RPMI8226 (cell line): ENCODE data around the gene ACVR1C.

Source experiments
- DNase-seq: peaks from one replicate; pipeline ENCODE4 v3.0.0-alpha.2; 2015

The ACVR1C gene

DNA sequence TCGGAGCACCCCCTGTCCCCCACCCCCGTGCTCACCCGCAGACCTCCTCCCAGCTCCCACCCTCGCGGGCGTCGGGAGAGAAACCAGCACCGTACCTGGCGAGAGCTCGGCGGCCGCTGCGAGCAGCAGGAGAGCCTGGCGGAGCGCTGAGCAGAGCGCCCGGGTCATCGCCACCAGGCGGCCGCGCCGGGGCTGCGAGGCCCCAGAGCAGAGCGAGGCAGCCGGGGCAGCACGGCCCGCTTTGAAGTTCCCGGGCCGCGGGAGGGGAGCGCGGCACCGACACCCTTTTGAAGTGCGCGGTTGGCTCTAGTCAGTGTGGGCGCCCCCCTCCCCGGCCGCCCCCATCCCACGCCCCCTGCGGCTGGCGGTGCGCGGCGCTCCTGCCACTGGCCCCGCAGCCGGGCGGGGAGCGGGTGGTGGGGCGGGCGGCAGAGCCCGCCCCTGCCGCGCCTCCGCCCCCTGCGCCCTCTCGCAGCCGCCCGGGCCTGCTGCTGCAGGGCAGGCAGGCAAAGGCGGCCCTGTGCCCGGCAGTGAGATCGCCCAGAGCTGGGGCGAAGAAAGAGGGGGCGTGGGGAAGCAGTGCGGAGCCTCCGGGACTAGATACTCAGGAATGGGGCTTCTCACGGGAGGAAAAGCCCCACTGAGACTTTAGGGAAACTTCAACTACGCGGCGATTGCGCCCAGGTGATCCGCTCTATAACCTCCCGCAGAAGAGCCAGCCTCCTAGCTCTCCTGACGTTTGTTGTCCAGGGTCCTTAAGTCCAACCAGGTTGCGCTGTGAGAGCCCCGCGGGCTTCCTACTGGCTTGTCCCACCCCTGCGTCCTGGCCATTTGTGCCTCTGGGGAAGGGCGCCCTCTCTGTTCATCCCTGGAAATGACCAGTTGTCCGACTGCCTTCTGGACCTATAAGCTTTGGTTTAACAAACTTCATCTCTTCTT is at the start of gene ACVR1C:
TSS of gene ACVR1C (minus strand) at position 388 of the 939 bp plus-strand sequence. CDS start at position 168, 220 bp downstream.
- peak; percentile 77 for DNase-seq

DNA sequence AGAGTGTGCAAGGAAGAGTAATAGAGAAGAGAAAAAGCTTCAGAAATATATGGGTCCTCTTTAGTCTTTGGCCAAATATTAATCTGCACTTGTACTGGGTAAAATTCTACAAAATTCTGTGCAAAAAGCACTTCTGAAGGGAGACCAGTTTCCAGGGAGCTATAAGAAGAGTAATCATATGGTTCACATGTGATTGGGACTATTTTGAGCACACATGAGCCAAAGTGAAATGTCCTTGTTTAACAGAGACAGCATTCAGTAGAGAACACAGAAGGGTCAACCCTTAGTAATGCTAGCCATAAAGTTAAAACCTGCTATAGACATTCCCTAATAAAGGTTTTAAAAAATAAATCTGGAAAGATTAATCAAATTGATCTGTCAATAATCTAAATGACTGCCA is 49.3 kb upstream of the ACVR1C start:
- DNase-seq, result no peak

DNA sequence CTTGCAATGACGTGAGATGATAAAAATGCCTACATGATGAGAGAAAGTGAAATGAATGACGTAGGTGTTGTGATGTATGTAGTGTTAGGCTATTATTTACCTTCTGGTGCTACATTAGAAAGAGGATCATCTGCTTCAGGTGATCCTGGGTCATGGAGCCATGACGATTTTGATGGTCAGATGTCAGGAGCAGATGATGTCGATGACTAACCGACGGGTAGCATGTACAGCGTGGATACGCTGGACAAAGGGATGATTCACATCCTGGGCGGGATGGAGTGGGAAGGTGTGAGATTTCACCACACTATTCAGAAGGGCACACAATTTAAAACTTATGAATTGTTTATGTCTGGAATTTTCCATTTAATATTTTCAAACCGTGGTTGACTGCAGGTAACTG is 43.5 kb upstream of the ACVR1C start:
- no peak for DNase-seq

DNA sequence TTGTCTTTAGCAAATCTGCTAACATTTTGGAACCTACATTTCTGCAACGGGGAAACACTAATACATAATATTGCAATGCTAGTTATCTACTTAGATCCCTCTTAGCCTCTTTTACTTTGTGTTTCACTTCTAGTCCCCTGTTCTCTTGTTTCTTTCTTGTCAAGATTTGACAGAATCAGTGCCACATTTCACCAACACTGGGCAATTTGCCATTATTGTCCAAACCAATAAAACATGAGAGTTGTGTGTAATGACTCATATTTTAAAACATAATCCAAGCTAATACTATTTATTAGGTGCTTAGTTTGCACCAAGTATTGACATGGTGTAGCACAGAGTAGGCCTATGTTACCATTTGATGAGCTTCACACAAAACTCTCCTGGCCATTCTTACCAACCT is 33.7 kb upstream of the ACVR1C start:
- DNase-seq, result no peak

DNA sequence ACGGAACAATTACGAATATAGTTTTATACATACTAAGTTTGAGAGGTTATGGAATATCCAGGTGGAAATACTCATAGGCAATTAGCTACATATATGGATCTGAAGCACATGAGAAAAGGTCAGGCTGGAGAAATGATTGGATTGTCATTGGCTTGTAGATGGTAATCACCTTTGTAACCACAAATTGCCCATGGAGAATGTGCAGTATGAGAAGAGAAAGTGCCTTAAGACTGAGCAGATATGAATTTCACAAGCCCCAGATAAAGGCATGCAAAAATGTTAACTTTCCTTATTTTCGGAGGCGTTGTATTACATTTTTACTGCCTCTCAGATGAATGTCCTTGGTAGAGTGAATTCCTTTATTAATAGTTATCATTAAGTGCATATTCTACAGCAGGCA is 33.1 kb upstream of the ACVR1C start:
- DNase-seq, result no peak

DNA sequence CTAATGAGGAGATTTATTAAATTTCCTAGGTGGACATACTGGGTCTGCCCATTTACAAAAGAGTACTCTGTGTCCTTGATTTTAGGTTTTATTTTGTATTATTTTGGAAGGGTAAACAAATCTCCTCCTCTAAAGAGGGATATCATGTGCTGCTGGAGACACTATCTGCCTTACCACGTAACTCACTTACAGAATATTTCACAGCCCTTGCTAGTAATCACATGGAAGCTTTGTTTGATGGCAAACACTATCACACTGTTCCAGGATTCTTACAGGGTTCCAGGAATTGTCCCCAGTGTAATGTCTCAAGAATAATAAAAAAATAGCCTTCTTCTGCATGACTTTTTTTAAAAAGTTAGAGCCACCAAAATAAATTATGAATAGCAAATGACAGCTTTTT is 29.2 kb upstream of the ACVR1C start:
- DNase-seq, result no peak

DNA sequence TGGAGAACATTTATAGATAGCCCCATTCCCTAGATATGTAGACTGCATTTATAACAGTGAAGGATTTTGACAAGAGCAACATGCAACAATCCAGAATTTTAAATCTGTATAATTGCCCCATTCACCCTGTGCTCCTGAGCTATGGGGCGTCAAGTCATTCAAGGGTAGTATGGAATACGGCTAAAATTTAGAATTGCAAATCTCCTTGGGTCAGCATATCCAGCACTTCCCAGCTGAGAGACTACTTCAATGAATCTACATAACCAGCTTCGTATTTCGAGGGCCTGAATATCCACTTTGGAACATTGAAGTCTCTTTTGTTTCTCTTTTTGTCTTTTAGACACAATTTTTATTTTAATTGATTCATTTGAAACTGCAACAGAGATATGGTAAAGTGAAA is 28.4 kb upstream of the ACVR1C start:
- DNase-seq, result no peak

DNA sequence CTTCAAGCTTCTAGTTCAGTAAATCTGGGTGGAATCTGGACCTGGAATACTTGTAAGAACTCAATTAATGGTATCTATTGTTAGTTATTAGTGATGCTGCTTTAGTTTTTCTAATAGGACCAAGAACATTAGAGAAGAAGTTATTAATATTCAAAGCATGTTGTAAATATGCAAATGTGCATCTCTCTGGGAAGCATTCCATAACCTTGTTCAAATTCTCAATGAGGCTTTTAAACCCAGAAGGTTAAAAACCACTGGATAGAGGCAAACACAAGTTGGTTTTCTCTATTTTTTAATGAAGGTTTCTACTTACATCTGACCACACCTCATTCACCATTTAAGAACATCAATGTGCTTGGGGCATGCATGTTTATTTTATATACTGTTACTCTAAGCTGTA is 16.1 kb upstream of the ACVR1C start:
- no peak for DNase-seq

DNA sequence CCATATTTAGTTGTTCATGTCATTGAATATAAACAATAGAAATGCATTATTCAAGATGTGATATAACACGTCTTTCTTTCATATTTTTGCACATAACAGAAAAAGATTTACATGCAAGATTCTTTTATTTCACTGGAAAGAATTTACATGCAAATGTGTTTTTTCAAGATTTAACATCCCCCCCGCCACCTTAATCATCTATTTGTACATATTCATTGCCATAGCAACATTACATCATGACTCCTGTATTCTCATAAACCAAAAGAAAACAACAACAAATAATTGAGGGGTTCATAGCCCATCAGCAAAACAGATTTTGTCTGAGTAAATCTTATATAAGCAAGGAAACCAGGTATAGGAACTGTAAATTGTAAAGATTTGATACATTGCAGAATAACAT is 3.2 kb upstream of the ACVR1C start:
- no peak for DNase-seq

DNA sequence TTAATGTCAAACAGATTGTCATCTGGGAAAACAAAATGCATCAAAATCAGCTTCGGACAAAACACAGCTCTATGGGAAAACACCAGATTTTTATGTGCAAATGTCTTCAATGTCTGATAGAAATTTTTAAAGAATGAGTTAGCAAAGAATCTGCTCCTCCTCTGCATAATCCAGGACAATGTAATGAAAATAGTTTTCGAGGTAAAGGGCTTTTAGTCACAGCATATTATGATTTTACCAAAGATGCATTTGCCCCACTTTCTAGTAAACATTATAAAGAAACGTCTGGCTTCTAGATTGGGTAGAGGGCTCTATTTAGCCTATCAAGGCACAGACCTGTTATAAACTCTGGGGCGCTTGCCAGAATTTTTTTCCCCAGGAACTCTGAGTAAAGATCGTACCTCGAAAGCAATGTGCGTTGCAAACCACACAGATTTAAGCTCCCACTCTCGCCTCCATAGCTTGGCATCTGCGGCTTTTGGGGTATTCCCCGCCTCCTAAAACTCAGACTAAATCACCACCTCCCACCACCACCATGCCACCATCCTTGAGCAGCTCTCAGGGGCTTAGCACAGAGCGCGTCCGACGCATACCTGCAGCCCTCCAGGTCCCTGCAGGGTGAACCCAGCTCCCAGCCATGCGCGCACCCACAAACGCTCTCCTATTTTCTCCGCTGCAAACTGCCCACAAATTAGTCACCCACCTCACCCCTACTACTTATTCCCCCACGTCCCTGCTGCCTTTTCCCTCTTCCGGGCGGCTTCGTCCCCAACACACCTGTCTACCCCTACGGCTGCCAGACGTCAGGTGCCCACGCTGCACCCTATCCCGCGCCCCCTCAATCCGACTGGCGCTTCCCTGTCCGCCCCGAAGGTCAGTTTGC is 829 bp downstream of the ACVR1C start:
- peak; percentile 9 for DNase-seq

DNA sequence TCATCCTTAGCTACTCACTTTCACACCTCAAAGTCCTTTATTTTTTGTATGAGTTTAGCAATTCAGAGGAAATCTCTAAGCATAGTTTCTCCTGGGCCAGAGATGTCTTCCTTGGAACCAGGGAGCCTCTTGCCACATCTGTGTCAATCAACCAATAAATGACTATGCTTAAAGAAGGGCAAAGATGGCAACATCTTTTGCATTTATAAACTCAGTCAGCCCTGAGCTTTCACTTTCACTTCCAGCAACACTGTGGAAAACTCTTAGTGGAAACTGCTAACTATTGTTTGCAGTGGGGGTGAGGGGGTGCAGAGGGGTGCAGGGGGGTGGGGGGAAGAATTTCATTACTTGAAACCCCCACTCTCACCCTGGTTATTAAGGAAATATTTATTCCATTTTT is 3.4 kb downstream of the ACVR1C start:
- peak; percentile 23 for DNase-seq

DNA sequence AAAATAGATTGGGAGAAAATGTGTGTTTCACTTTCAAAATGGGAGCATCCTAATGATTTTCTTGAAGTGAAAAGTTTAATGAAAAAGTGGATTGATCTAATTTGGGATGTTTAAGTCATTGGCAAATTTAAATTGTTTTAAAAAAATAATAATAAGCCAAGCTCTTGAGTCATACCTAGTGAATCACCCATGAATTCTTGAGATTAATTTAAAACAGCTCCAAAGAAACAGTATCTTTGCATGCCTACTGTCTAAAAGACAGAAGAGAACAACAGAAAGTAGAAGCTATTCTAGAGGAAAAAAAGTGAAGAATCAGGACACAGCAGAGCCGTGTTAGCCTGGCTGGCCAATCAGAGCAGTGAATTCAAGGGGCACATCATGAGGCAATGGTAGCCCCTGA is 7.7 kb downstream of the ACVR1C start:
- DNase-seq, result no peak

DNA sequence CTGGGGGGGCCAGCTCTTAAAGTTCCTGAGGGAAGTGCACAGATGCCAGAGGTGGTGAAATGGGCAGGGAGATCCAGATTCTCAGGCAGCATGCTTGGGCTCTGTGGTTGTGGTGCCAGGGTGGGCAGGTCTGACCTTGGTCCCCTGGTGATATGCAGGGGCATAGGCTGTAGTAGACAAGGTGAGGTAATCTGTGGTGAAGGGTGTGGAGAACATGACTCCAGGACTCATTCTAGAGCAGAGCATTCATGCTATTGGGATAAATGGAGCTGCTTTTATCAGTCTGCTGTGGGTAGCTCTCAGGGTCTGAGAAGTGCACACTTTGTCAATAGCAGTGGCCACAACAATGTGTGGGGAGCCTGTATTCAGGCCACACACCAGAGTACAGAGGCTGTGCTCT is 16.9 kb downstream of the ACVR1C start:
- DNase-seq, result no peak

DNA sequence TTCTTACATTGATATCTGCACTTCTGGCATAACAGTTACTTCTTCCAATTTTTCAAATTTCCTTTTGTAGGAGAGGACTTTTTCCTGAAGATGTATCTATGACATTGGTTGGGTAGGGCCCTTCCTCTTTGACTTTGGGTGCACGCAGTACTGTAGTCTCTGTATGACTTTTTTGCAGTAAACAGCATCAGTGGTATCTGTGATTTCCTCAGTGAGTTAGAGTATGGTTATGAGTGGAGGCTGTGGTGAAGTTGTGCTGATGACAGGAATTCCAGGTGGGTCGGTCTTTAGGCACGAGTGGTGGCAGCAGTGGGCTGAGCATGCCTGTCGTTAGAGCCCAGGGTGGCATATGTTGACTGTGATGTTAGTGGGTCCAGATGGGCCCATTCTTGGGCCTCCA is 17.6 kb downstream of the ACVR1C start:
- DNase-seq, result no peak

DNA sequence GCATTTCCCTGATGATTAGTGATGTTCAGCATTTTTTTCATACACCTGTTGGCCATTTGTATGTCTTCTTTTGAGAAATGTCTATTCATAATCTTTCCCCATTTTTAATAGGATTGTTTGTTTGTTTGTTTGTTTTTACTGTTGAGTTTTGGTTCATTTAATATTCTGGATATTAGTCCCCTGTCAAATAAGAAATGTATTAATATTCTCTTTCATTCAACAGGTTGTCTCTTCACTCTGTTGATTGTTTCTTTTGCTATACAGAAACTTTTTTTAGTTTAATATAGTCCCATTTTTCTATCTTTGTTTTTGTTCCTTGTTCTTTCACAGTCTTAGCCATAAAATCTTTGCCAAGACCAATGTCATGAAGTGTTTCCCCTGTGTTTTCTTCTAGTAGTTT is 22.1 kb downstream of the ACVR1C start:
- DNase-seq, result no peak

DNA sequence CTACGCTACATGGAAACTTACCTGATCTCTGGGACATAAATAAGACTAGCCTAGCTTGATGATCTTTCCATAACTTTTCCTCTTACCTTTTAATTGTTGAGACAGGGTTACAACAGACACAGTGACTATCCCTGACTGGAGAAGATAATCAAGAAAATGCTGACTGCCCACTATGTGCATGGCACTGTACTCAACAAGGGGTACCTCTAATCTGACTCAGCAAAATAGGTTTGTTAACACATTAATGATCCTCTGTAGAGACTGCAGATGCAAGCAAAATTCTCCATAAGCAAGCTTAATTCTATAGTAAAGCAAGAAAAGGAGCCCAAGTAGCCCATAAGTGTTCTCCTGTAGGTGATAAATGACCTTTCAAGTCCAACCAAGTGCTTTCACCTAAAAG is 25.5 kb downstream of the ACVR1C start:
- DNase-seq, result no peak

DNA sequence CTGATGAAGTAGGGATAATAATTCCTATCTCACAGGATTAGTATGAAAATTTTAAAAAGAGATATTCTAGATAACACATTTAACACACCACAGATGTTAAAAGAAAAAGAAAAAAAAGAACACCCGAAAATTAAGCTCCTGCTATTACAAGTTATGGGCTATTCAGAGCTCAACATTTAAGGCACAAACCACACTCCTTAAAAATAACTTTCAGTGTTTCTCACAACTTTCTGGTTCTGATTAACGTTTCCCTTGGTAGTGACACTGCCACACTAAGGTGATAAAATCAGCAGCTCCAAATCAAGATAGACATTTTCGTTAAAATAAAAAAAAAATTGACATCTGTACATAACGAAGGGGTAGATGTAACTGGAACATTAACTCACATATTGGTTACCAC is 26.9 kb downstream of the ACVR1C start:
- DNase-seq, result no peak

DNA sequence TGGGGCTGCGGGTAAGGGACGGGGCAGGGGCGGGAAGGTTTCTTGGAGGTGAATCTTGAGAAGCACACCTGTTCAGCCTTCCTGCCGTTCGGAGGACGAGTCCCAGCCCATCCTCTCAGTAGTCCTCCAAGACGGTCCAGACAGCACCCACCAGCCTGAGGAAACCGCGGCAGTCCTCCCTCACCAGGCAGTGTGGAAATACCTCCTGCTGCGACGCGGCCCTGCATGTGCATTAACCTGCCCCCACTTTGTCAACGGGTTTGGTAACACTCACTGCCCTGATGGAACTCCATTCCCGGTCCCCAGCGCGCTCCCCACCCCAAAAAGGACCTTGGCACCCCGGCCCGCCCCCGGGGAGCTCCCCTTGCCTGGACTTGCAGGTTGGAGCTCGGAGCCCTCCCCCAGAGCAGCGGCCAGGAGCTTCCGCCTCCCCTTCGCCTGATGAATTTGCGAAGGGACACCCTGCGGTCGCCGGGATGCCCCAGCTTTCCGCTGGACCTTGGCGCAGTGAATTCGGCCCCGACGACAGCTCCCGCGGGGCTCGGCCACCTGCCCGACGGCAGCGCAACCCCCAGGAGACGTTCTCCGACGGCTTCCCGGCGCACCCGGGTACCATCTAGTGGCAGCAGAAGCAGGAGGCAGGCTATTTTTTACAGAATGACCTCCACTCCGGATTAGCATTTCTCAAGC is 31.5 kb downstream of the ACVR1C start:
- peak; percentile 37 for DNase-seq

DNA sequence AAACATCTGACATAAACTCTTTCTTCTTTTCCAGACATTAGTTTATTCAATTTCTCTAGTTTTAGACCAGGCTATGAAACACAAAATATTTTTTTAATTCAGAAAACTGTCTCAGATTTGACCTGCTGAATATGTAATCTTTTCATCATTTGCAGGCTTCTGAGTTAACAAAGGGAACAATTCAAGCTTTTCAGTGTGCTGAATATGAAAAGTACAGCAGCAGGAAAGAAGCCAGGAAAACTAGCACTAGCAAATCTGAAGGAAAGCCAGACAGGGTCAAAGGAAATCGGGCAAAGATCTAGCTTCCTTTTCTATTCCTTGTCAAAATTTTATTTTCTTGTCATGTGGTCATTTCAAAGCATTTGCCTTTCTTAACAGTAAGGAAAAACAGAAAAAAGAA is 35.3 kb downstream of the ACVR1C start:
- DNase-seq, result no peak

DNA sequence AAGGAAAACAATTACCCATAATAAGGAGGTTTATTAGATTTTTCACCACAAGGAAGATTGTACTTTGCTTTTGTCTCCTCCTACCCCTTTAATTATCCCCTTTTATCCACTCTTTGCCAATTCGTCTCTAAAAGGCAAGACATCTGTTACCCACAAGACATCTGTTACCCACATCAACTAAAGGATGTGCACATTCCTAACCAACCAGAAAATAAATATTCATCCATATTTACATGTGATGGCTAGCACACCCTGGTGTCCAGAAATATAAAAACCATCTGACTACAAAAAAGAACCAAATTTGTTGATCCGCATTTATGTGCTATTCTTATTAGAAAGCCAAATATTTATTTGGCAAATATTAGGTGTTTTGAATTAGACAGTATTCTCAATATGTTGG is 35.7 kb downstream of the ACVR1C start:
- DNase-seq, result no peak

DNA sequence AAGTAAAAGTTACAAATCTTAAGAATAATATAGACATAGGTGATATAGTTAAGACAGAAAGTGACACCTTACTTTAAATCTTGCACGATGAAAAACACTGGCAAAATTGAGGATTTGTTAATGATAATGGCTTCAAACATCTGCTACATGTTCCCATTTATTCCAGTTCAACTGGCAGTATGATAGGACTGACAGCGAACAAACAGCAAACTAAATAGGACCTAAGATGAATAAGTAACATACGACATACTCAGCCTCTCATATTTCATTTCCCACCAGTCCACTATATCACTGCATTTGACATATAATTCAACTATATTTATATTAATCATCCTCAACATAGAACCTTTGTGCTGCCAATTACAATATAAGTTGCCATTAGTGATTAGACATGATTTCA is 36.3 kb downstream of the ACVR1C start:
- no peak for DNase-seq

DNA sequence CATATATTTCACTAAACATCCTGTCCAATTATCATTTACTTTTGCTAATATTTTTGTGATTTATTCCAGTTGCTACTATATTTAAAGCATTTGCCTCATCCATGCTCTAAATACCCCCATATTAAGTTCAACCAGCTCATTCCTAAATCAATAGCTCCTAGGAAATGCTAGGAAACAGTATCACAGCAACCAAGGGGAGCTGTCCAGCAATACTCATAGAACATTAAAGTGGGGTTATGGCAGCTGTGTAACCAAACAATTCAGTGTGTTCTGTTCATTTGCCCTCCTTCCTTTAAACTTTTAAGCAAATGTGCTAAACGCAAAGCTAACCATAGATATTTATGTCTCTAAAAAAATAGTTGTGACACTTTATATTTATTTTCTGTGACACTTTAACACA is 41.1 kb downstream of the ACVR1C start:
- DNase-seq, result no peak

DNA sequence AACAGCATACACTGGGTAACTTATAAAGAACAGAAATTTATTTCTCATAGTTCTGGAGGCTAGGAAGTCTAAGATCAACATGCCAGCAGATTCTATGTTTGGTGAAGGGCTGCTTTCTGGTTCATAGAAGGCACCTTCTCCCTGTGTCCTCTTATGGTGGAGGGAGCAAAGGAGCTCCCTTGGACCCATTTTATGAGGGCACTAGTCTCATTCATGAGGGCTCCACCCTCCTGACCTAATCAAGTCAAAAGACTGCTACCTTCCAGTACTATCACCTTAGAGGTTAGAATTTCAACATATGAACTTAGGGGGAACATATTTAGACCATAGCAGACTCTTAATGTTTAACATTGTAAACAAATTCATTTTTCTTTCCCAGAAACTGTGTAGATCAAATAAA is 54.5 kb downstream of the ACVR1C start:
- DNase-seq, result no peak
